ENCODE measurements around the gene PCDHA5.
"Not testable (repeated sequence)": the region's sequence is repeated elsewhere in the genome, so short reads cannot be mapped to it uniquely, and the experiment has no call there.

Gene PCDHA5

GRCh38 chr5:140821375-140822280 is at the start of gene PCDHA5:
PCDHA5 (plus strand) TSS chr5:140821613.
- DNase-seq (ENCODE audit: low read depth in 2 of 2) = no peak

- no peak for DNase-seq (ENCODE audit: low read depth in 2 of 2)
Measured at GRCh38 chr5:140780512-140780911, 40.9 kb upstream of the PCDHA5 start.

- no peak for DNase-seq (ENCODE audit: low read depth in 2 of 2)
Measured at GRCh38 chr5:140785905-140786686, 35.3 kb upstream of the PCDHA5 start, which contains the start of gene PCDHA1. PCDHA1 (plus strand) TSS chr5:140786140.

GRCh38 chr5:140787422-140787821 is 34.0 kb upstream of the PCDHA5 start:
- DNase-seq (ENCODE audit: low read depth in 2 of 2) = not testable (repeated sequence)

GRCh38 chr5:140787849-140788504 is 33.4 kb upstream of the PCDHA5 start:
- not testable (repeated sequence) for DNase-seq (ENCODE audit: low read depth in 2 of 2)

GRCh38 chr5:140791089-140791488 is 30.3 kb upstream of the PCDHA5 start:
- no peak for DNase-seq (ENCODE audit: low read depth in 2 of 2)

GRCh38 chr5:140794595-140795258 is 26.7 kb upstream of the PCDHA5 start, which contains the start of gene PCDHA2:
PCDHA2 (plus strand) TSS chr5:140794852.
- DNase-seq (ENCODE audit: low read depth in 2 of 2) = no peak

GRCh38 chr5:140795259-140795641 is 26.2 kb upstream of the PCDHA5 start:
- DNase-seq (ENCODE audit: low read depth in 2 of 2) = no peak

GRCh38 chr5:140796072-140796717 is 25.2 kb upstream of the PCDHA5 start:
- not testable (repeated sequence) for DNase-seq (ENCODE audit: low read depth in 2 of 2)

GRCh38 chr5:140796718-140797095 is 24.7 kb upstream of the PCDHA5 start:
- DNase-seq (ENCODE audit: low read depth in 2 of 2) = no peak

GRCh38 chr5:140800816-140801493 is 20.5 kb upstream of the PCDHA5 start, which contains the start of gene PCDHA3:
PCDHA3 (plus strand) TSS chr5:140801057.
- no peak for DNase-seq (ENCODE audit: low read depth in 2 of 2)

GRCh38 chr5:140801494-140801841 is 19.9 kb upstream of the PCDHA5 start:
- no peak for DNase-seq (ENCODE audit: low read depth in 2 of 2)

- DNase-seq (ENCODE audit: low read depth in 2 of 2) = not testable (repeated sequence)
Measured at GRCh38 chr5:140802381-140802780, 19.0 kb upstream of the PCDHA5 start.

- DNase-seq (ENCODE audit: low read depth in 2 of 2) = no peak
Measured at GRCh38 chr5:140802781-140803271, 18.6 kb upstream of the PCDHA5 start.

- no peak for DNase-seq (ENCODE audit: low read depth in 2 of 2)
Measured at GRCh38 chr5:140806834-140807775, 14.3 kb upstream of the PCDHA5 start, which contains the start of gene PCDHA4. PCDHA4 (plus strand) TSS chr5:140807068.

GRCh38 chr5:140808241-140808888 is 13.0 kb upstream of the PCDHA5 start:
- not testable (repeated sequence) for DNase-seq (ENCODE audit: low read depth in 2 of 2)

- DNase-seq (ENCODE audit: low read depth in 2 of 2) = no peak
Measured at GRCh38 chr5:140808889-140809291, 12.5 kb upstream of the PCDHA5 start.

- no peak for DNase-seq (ENCODE audit: low read depth in 2 of 2)
Measured at GRCh38 chr5:140822281-140822629, 842 bp downstream of the PCDHA5 start.

GRCh38 chr5:140822969-140823368 is 1.6 kb downstream of the PCDHA5 start:
- DNase-seq (ENCODE audit: low read depth in 2 of 2) = not testable (repeated sequence)

Measured in fibroblast of skin of left quadriceps (primary cell).